ENCODE results near the gene HS3ST4. TPM values are rescaled to one million over a fixed set of nuclear protein-coding genes. Genes with fewer than 3 reads are reported as not detected.

The HS3ST4 gene
- total and polyA plus RNA-seq, 10 of the 15 experiments (the other 5 are each of a cell fraction or from before 2014, with no cell fraction given): 0.05 TPM; not detected in 9

DNA sequence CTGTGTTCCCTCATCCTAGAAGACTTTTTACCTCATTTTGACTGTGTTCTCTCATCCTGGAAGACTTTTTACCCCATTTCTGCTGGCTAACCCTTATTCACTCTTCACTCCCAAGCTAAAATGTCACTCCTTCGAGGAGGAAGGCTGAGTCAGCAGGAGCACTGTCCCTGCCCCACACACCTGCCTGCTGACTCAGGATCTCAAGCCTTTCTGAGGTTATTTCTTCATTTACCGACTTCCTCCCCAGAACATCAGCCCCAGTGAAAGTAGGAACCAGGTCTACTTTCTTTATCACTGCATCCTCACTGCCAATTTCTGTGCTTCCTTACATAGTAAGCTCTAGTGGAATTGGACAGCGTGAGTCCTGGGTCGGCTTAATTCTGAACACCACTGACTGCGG is 220.6 kb downstream of the HS3ST4 start:
- no peak overlapping the region for H3K4me3 ChIP-seq
- H3K36me3 ChIP-seq (ENCODE audit: control insufficient read depth in 2 of 2, insufficient read depth in 2 of 2, low read length in 1 of 2): no peaks in the 10 kb centered on the region
- H3K27ac ChIP-seq (ENCODE audit: control insufficient read depth, insufficient read depth): no peak overlapping the region
- no peaks in the 10 kb centered on the region for H3K4me1 ChIP-seq (ENCODE audit: control insufficient read depth, insufficient read depth, low read length)
- BruUV-seq (replicated peaks): no TSS peak
- H4K20me1 ChIP-seq (ENCODE audit: control insufficient read depth, insufficient read depth): no peaks in the 10 kb centered on the region
- no peak overlapping the region for H3K4me2 ChIP-seq (ENCODE audit: control insufficient read depth, insufficient read depth)
- H3K9ac ChIP-seq (ENCODE audit: control insufficient read depth, insufficient read depth, low read length): no peak overlapping the region
- in situ Hi-C loops (cut with MboI): no loop called here
- no peak for TF ChIP-seq SMAD1 (IDR thresholded peaks at IDR 0.05; ENCODE audit: low read depth, partially characterized antibody)
- no peaks in the 10 kb centered on the region for H3K27me3 ChIP-seq (replicated peaks in 1 of 2; ENCODE audit: control insufficient read depth in 2 of 2, insufficient read depth in 2 of 2, low read length in 1 of 2)
- intact Hi-C loops (cut with micrococcal nuclease; ENCODE audit: unreplicated experiment): no loop called here
- H2AFZ ChIP-seq (ENCODE audit: control insufficient read depth, low read depth, low read length): no peak overlapping the region
- ChIA-PET POLR2A (no interaction called here), RAD21 (ENCODE audit: unreplicated experiment) (no interaction called here), CTCF (no interaction called here), SMC1A (ENCODE audit: uncharacterized antibody, unreplicated experiment) (no interaction called here)
- no peaks in the 10 kb centered on the region for H3K9me3 ChIP-seq (replicated peaks; ENCODE audit: control insufficient read depth, insufficient read depth, low read length)
- 55% methylated on average over 5 of the region's 5 CpGs for WGBS (ENCODE audit: insufficient coverage, insufficient replicate concordance, low lambda C conversion rate, missing lambda C conversion rate)
- FAIRE-seq: no peak
- no peak for DNase-seq (ENCODE audit: low read depth, low spot score)
- ATAC-seq: no peak
- no peaks in the 10 kb centered on the region for H3K79me2 ChIP-seq (ENCODE audit: control insufficient read depth, insufficient read depth, low read length)

- ATAC-seq: no peak
- SMC1A ChIA-PET (ENCODE audit: uncharacterized antibody, unreplicated experiment): no interaction called here
Measured at GRCh38 chr16:25914357-25914962, 222.7 kb downstream of the HS3ST4 start.

More at GRCh38 chr16:25914357-25914962, 222.7 kb downstream of the HS3ST4 start:
- ChIA-PET RAD21 (ENCODE audit: unreplicated experiment) (no interaction called here), POLR2A (no interaction called here), CTCF (no interaction called here)
- in situ Hi-C loops (cut with MboI): no loop called here
- no TSS peak for BruUV-seq (replicated peaks)
- no peak for DNase-seq (ENCODE audit: low read depth, low spot score)
- Histone ChIP-seq H3K4me2 (ENCODE audit: control insufficient read depth, insufficient read depth) (no peak overlapping the region), H3K4me1 (ENCODE audit: control insufficient read depth, insufficient read depth, low read length) (no peaks in the 10 kb centered on the region), H3K27ac (ENCODE audit: control insufficient read depth, insufficient read depth) (no peak overlapping the region), H3K79me2 (ENCODE audit: control insufficient read depth, insufficient read depth, low read length) (no peaks in the 10 kb centered on the region), H3K9ac (ENCODE audit: control insufficient read depth, insufficient read depth, low read length) (no peak overlapping the region), H3K27me3 (replicated peaks in 1 of 2; ENCODE audit: control insufficient read depth in 2 of 2, insufficient read depth in 2 of 2, low read length in 1 of 2) (no peaks in the 10 kb centered on the region), H2AFZ (ENCODE audit: control insufficient read depth, low read depth, low read length) (no peak overlapping the region), H3K36me3 (ENCODE audit: control insufficient read depth in 2 of 2, insufficient read depth in 2 of 2, low read length in 1 of 2) (no peaks in the 10 kb centered on the region), H4K20me1 (ENCODE audit: control insufficient read depth, insufficient read depth) (no peaks in the 10 kb centered on the region), H3K4me3 (no peak overlapping the region), H3K9me3 (replicated peaks; ENCODE audit: control insufficient read depth, insufficient read depth, low read length) (no peaks in the 10 kb centered on the region)
- no peak for FAIRE-seq
- intact Hi-C loops (cut with micrococcal nuclease; ENCODE audit: unreplicated experiment): no loop called here
- 45% methylated on average over 6 of the region's 7 CpGs for WGBS (ENCODE audit: insufficient coverage, insufficient replicate concordance, low lambda C conversion rate, missing lambda C conversion rate)
- TF ChIP-seq TCF12 (IDR thresholded peaks at IDR 0.05; ENCODE audit: low read depth, low read length) (no peak), NR2C2 (IDR thresholded peaks at IDR 0.05; ENCODE audit: borderline replicate concordance, control insufficient read depth, insufficient read length, low read depth) (no peak), HDAC6 (IDR thresholded peaks at IDR 0.05; ENCODE audit: unreplicated experiment) (no peak), POU2F2 (IDR thresholded peaks at IDR 0.05; ENCODE audit: borderline replicate concordance, low read depth, low read length) (no peak), NRF1 (conservative IDR thresholded peaks at IDR 0.05; ENCODE audit: low read depth, low read length) (no peak), SIN3A (IDR thresholded peaks at IDR 0.05; ENCODE audit: low read depth, low read length) (no peak), NFYA (IDR thresholded peaks at IDR 0.05; ENCODE audit: borderline replicate concordance, low read depth, low read length) (no peak), ZNF384 (IDR thresholded peaks at IDR 0.05; ENCODE audit: borderline replicate concordance, low read depth, low read length) (no peak), GATAD2B (conservative IDR thresholded peaks at IDR 0.05; ENCODE audit: low read depth) (no peak)
- TF ChIP-seq, protein P1, sequence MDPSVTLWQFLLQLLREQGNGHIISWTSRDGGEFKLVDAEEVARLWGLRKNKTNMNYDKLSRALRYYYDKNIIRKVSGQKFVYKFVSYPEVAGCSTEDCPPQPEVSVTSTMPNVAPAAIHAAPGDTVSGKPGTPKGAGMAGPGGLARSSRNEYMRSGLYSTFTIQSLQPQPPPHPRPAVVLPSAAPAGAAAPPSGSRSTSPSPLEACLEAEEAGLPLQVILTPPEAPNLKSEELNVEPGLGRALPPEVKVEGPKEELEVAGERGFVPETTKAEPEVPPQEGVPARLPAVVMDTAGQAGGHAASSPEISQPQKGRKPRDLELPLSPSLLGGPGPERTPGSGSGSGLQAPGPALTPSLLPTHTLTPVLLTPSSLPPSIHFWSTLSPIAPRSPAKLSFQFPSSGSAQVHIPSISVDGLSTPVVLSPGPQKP (IDR thresholded peaks at IDR 0.05; ENCODE audit: low read depth, low read length): no peak

Data from GM12878 (cell line).